ENCODE data around the gene CES3.
"Not testable (repeated sequence)": the region's sequence is repeated elsewhere in the genome, so short reads cannot be mapped to it uniquely, and the experiment has no call there.

DNA sequence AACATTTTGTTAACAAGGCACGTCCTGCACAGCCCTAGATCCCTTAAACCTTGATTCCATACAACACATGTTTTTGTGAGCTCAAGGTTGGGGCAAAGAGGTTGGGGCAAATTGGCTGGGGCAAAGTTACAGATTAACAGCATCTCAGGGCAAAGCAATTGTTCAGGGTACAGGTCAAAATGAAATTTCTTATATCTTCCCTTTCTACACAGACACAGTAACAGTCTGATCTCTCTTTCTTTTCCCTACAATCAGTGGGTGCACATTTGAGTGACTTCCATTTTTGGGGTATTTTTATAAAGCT lies 5.0 kb upstream of the CES3 start:
- TF ChIP-seq, protein P1, sequence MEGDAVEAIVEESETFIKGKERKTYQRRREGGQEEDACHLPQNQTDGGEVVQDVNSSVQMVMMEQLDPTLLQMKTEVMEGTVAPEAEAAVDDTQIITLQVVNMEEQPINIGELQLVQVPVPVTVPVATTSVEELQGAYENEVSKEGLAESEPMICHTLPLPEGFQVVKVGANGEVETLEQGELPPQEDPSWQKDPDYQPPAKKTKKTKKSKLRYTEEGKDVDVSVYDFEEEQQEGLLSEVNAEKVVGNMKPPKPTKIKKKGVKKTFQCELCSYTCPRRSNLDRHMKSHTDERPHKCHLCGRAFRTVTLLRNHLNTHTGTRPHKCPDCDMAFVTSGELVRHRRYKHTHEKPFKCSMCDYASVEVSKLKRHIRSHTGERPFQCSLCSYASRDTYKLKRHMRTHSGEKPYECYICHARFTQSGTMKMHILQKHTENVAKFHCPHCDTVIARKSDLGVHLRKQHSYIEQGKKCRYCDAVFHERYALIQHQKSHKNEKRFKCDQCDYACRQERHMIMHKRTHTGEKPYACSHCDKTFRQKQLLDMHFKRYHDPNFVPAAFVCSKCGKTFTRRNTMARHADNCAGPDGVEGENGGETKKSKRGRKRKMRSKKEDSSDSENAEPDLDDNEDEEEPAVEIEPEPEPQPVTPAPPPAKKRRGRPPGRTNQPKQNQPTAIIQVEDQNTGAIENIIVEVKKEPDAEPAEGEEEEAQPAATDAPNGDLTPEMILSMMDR (IDR thresholded peaks at IDR 0.05; ENCODE audit: low read length) = not testable (repeated sequence)
- not testable (repeated sequence) for TF ChIP-seq EZH2 (IDR thresholded peaks at IDR 0.05; ENCODE audit: borderline replicate concordance, low read length)
